ENCODE results near the gene CCL8.

GRCh38 chr17:34365340-34365739 is 46.1 kb downstream of the CCL8 start:
- TF ChIP-seq CTCF (IDR thresholded peaks at IDR 0.05) (no peak), TCF7L2 (IDR thresholded peaks at IDR 0.05; ENCODE audit: low read depth, low read length) (no peak), POLR2AphosphoS5 (IDR thresholded peaks at IDR 0.05; ENCODE audit: low read depth, low read length) (no peak), REST (IDR thresholded peaks at IDR 0.05; ENCODE audit: insufficient read depth in 1 of 2, low read depth in 2 of 2, low read length in 1 of 2) (no peak)
